ENCODE measurements around the gene TMPRSS4.
"Not testable (repeated sequence)": the region's sequence is repeated elsewhere in the genome, so short reads cannot be mapped to it uniquely, and the experiment has no call there.

The TMPRSS4 gene

DNA sequence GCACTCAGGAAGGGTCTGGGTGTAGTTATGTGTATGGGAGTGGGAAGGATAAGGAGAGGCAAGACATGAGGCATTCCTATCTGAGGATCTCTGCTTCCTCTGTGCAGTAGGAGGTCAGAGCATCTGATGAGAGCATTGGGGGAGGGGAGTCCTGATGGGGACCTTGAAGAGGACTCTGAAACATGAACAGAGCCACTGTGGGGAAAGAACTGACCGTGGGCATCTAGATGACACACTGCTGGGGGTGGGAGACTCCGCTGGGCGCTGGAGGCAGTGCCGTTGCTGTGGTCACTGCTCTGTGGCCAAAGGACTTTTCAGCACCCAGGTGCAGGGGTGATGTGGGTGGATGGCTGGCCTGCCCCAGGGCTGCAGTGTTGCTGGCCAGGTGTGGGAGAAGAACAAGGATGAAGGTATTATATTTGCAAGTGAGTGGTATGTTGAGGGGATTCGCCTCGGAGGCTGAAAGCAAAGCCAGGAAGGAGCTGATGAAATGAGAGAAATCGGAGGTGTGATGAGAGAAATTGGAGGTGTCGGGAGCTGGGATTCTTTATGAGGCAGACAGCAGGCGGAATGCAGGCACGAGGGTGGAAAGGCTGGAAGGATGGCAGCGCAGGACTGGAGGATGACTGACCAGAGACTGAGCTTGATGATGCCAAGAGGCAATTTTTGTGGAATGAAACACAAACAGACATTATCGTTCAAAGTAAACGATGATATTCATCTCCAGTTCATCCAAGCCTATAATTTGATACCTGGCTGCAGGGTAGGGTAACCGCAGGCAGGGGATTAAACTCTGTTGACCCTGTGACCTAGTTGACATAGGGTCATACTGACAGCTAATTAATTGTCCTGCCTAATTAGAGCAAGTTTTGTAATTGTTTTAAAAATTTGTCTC lies 19.4 kb upstream of the TMPRSS4 start:
- no peak for DNase-seq

DNA sequence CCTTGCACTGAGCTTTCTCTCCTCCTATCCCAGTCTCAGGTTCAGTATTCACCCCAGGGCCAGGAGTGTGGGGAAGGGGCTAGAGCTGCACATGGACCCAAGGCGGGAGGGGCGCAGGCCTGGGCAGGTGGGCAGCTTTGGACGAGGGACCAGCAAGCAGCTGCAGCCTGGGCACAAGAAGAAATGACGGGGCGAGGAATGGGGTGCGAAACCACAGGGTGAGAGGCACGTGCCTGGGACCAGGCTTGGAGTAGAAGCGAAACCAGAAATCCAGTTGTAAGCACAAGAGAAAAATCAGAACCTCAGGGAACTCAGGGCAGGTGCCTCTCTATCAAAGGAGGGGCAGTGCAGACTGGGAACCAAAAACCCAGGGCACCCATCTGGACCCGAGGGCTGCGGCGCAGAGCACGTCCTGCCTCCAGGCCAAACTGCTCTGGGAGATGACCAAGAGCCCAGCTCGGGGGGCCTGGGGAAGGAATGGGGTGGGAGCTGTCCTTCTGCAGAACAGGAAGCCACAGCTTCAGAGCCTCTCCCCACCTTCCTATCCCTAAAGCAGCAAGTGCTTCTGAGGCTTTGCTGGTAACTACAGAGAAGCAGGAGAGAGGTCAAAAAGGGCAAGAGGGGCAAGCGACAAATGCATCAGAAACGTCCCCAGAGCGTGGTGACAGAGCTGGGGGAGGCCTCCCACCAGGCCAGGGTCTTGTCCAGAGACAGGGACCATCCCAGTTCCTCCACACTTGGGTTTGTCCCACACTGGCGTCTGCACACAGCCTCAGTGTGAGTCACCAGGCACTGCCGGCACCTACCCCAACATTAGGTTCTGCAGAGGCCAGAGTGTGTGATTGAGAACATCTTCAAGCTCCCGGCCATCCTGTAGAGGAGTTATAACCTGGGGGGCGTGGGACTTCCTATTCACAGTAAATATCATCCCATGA lies 18.3 kb upstream of the TMPRSS4 start:
- DNase-seq, result no peak

DNA sequence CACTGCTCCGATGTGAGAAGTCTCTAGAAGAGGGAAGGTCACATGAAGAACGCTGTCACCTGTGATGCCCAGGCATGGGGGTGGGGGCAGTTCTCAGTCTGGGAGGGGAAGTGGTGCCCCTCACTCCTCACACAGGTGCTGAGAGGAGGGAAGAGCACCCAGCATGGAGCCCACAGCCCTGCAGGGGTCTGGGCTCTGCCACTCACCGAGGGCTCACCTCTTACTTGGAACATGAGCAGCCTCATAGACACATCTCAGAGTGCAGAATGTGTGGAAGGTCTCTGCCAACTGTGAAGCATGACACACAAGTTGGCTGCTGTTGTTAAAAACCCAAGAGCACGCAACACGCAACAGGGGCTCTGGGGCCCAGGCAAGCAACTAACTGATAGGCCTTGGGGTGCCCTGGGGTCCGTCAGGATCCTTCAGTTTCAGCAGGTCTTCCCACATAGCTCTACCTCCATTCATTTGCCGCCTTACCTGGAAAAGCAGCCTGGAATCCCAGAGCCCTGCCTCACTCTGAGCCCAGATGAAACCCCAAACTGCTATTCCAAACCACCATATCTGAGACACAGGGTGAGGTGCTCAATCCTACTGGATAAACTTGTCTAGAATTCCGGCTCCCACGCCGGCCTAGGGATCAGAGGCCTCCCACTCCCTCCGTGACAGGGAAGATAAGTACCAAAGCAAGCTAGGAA lies 17.5 kb upstream of the TMPRSS4 start:
- no peak for DNase-seq

DNA sequence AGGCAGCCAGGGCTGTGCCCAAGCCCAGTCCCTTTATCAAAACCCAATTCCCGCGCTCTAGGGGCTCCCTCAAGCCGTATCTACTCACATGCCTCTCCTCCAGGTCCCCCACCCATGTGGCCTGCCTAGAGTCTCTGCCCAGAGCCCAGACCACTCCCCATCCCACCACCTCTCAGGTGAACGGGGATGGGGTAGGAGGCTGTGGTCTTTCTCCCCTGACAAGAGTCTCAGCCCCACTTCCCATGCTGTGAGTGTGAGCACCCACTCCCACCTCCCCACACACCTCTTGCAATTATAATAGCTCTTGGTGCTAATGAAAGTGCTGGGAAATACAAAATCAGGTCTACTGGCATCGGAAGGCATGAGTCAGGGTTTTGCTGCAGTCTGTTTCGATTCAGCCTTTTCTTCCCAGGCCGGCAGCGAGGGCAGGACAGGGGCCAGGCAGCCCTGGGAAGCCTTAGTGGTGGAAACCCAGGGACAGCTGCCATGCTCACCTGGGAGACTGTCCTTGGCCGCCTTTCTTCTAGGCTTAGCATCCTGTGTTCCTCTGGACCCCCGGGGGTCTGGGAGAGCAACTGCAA lies 16.7 kb upstream of the TMPRSS4 start:
- no peak for DNase-seq

DNA sequence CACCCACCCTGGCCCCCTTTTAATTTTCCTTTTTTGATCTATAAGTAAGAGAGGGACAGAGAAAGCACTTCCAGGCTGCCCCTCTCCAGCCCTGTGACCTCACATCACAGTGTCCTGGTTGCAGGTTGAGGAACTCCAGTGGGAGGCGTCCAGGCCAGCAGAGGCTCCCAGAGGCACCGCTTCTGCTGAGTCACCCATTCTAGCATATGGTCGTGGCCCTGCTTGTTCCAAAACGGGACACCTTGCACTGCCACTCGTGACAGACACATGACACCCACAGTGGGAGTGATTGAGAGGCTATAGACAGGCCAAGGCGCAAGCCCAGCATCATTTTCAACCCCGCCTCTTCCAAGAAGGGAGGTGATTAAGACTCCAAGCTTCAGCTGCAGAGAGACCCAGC lies 16.0 kb upstream of the TMPRSS4 start:
- DNase-seq, result no peak

DNA sequence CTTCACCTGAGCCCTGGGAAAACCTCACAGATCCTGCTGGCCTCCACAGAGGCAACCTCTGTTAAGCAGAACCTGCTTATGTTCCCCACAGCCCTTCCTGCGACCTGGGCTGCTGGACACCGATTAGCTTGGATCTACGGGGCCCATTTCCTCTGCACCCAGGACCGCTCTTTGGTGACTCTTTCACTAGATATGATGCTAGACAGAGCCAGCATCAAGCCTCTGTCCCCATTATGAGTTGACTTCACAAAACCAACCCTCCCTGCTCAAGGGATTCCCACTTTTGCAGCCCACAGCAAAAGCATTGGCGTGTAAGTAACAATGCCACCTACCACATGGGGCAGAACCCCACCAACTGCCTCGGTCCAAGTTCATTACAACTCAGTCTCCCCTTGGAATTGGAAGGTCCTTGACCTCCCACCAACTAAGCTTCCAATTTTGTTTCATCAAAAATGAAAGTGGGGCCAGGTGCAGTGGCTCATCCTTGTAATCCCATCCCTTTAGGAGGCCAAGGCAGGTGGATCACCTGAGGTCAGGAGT lies 15.2 kb upstream of the TMPRSS4 start:
- no peak for DNase-seq

DNA sequence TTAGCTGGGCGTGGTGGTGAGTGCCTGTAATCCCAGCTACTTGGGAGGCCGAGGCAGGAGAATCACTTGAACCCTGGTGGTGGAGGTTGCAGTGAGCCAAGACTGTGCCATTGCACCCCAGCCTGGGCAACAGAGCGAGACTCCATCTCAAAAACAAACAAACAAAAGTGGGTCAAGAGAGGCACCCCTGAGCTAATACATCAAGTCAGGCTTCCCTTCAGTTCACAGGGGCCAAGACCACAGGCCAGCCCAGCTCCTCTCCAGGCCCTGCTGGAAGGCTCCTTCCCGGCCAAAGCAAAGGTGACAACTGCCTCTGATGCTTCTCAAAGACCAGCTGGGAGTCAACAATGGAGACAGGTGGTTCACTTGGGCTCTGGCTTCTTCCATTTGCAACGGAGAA lies 14.7 kb upstream of the TMPRSS4 start:
- not testable (repeated sequence) for DNase-seq

DNA sequence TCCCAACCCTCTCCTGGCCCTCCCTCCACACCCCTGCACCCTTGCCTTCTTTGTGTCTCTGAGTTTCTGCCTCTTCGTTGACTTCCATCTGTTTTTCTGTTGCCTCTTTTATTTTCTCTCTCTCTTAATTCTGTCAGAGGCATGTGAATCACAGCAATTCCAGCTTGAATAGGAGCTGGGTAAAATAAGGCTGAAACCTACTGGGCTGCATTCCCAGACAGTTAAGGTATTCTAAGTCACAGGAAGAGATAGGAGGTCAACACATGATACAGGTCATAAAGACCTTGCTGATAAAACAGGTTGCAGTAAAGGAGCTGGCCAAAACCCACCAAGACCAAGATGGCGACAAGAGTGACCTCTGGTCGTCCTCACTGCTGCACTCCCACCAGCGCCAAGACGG lies 14.2 kb upstream of the TMPRSS4 start:
- DNase-seq, result not testable (repeated sequence)

DNA sequence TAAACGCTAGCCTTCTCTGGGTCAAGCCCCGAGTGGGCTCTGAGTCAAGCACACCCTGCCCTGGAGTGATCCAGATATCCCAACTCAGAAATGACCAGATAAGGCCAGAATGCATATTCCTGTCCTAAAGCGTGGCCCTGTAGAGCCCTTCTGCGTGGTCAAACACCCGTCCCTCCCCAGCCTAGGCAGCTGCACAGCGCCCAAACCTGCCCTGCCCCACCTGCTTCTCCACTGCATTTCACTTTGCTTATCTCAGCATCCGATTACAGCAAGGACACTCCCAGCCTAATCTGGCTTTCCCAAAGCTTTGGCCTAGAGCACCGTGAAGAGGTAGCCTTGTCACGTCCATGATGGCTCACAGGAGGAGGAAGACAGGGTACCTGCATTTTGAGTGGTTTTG lies 11.9 kb upstream of the TMPRSS4 start:
- no peak for DNase-seq

DNA sequence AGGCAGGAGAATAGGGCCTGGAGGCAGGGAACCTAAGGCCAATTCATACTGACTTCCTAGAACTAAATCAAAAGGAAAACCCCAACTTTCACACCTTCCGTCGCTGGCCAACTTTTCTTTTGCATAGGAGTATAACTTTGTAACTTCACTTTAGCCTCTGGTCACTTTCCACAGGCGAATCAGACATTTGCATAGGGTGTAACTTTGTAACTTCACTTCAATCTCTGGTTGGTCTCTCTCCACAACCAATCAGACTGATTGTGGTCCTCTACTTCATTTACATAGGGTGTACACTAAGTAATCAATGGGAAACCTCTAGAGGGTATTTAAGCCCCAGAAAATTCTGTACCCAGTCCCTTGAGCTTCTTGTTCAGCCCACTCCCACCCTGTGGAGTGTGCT lies 11.5 kb upstream of the TMPRSS4 start:
- DNase-seq, result no peak

DNA sequence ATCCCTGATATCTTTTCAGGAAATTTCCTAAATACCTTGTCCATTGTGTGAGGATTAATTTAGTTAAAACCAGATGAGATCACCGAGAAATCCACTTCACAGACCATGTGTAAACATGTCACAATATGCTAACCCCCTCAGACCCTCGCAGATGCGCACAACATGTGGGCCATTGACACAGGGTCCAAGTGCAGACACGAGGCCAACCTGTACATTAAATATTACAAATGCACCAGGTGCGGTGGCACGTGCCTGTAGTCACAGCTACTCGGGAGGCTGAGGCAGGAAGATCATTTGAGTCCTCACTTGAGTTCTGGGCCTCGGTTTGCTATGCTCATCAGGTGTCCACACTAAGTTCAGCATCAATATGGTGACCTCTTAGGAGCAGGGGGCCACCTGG lies 9.9 kb upstream of the TMPRSS4 start:
- no peak for DNase-seq

DNA sequence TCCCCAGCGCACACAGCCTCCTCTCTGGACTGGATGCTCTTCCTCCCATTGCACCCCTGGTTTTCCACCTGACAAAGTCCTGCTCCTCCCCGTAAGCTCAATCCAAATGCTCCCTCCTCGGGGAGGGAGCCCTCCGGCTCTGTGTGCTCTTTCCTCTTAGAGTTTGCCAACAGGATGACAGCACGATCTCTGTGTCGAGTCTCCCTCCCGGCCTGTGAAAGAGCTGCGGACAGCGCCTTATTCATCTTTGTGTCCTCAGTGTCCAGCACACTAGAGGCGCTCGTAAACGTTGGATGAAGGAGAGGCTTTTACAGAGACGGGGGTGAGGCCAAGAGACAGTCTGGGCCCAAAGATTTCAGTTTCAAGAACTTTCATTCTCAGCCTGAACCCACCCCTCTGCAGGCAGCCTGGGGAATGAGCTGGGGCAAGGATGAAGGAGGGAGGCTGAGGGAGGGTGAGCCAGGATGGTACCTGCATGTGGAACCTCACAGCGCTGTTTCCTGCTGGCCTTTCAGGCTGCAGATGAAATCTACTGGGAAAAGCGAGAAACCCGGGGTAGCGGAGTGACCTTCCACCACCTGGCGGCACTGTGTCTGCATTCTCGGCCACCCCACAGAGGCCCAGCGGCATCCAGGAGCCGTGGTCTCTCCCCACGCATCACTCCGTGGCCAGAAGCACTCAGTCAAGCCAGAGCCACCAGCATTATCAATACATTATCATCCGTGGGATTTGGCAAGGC lies 8.5 kb upstream of the TMPRSS4 start:
- DNase-seq, result no peak

DNA sequence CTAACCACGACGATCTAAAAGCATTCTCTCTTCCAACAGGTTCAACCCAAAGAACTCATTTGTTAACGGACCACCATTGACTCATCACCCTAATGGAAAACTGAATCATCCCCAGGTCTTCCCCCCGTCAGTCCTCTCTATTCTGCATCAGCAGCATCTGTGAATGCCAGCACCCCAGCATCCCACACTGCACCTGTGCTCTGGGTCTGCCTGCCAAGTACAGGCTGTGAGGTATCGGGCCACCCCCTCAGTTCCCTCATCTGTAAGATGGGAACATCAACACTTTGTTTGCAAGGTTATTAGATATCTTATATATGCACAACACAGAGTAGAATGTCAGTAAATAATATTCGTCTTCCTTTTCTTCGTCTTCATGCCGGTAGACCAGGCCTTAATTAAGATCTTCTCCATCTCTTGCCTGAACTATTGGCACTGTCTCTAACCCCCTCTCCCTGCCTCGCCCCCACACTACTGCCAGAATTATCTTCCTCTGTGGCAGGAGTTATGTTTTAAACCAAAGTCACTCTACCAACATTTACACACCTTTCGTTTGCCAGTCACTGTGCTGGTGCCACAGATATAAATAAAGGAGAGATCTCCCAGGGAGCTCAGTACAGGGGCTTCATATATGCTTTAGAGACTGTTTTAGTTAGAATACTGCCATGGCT lies 7.8 kb upstream of the TMPRSS4 start:
- no peak for DNase-seq

DNA sequence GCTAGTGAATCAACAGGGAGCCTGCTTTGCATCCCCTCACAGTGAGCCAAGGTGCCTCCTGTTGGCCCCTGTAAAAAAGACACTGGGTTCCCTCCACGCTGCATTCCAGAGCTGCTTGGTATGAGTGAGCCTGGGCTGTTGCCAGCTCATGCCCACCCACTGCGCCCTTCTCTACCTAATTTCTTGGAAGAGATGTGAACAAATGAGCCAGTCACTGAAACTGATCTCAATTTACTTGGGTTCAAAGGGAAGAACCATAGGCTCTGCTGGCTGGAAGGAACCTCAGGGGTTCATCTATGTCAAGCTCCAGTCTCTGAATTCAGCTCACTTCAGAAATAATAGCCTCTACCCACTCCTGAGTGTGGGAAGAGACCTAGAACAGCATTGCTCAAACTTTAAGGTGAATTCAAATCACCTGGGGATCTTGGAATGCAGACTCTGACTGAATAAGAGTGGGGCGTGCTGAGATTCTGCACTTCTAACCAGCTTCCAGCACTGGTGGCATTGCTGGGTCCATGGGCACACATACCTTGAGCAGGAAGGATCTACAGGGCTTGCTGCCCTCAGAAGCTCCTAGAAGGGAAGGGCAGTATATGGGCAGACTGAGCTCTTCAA lies 5.4 kb upstream of the TMPRSS4 start:
- no peak for DNase-seq

DNA sequence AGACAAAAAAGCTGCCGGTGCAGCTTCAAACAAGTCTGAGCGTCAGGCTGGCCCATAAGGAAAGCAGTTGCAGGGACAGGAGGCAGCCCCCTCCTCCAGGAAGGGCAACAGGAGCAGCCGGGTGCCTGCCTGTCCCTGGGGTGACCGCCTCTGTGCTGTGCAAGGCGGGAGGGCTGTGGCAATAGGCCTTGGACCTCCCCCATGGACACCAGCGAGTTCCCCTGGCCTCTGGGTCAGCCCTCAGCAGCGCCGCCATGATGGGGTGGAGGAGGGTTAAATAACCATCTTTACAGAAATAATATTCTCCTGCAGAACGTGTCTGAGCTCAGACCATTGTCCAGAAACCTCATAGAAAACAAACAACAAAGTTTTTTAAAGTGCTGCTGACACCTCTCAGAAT lies 3.3 kb upstream of the TMPRSS4 start:
- DNase-seq, result no peak

DNA sequence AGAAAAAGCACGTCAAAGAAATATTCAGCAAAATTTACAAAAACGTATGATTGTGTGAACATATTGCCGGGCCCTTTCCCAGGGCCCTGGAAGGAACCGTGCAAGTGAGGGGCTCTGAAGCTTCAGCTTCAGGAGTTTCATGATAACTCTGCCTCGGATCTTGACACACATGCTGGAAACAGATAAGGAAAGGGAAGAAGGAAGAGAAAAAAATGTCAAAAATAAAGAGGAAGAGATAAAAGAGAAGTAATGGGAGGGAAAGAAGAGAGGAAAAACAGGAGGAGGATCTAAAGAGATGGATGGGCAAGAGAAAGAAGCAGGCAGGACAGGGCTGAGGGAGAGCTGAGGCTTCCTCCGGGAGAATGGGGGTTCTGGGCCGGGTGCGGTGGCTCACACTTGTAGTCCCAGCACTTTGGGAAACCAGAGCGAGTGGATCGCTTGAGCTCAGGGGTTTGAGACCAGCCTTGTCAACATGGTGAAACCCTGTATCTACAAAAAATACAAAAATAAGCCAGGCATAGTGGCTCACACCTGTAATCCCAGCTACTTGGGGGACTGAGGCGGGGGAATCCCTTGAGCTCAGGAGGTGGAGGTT lies 2.7 kb upstream of the TMPRSS4 start:
- DNase-seq, result no peak

DNA sequence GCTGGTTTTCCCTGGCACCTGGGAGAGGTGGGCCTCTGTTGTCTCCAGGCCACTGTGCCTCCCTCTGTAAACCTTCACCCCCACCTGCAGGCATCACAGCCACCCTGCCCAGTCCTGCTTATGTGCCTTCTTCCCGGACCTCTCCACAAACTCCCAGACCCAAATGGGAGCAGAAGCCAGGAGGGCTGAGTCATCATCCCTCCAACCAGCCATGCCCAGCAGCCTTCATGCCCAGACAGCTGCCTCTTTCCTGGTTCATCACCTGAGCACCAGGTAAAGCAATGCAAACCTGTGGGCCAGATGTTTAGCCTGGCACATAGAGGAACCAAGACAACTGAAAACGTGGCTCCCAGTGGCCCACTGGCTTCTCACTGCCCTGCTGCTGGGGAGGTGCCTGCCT lies 2.1 kb upstream of the TMPRSS4 start:
- no peak for DNase-seq

DNA sequence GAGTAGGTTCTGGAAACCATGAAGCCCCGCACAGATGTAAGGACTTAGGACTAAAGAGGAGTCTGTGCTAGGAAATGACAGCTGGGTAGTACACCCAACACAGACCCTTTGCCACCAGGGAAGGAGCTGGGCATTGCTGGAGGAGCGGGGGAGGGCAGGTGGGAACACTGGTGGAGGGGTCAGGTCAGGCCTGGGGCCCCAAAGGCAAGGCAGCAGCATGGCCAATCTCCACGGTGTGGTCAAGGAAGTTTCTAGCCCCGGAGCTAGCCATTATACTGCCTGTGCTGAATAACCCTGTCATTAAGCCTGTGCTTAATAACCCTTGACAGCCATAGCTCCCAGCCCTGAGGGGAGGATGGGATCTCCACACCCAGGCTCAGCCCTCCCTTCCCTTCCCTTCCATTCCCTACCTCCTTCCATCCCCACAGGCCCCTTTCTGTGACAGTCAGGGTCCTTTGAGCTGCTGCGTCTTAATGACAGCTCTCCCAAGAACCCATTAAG lies 2.1 kb downstream of the TMPRSS4 start:
- no peak for DNase-seq

DNA sequence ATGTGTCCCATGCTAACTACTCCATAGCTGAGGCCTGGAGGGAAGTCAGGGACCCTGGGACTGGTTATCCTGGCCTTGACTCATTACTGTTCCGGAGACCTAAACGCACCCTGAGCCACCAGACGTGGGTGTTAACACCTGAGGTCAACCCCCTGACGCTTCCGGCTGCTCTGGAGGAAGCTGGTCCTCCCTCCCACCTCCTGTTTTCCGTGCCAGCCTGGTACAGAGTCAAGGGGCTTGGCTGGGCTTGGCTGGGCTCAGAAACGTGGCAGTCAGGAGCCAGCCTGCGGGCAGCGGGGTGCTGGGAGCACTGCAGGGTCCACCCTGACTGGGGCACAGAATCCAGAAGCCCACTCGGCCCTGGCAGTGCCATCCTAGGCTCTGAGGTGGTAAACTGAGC lies 2.6 kb downstream of the TMPRSS4 start:
- DNase-seq, result no peak

DNA sequence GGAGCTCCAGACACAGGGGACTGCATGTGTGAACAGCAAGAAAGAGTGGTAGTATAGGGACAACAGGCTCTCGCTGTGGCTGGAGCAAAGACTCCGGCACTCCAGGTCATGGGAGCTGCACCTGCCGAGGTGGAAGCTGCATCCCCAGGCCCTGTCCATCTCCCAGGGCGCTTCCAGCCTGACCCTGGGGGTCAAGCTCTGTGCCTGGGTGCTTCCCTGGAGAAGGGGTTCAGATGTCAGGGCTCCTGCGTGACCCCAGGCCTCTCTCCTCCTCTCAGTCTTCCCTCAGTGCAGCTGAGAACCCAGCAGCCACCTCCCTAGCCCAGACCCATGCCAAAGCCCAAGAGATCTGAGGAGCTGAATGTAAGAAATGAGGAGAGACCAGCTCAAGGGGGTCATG lies 3.4 kb downstream of the TMPRSS4 start:
- no peak for DNase-seq
